ENCODE results near the gene ARHGAP25.

ARHGAP25 gene

GRCh38 chr2:68835621-68836020, 101.0 kb downstream of the ARHGAP25 start:
- Histone ChIP-seq H3K9me3 (ENCODE audit: control insufficient read depth in 5 of 5, low read length in 5 of 5) (no peaks in the 10 kb centered on the region), H3K36me3 (ENCODE audit: control insufficient read depth in 5 of 5, insufficient read depth in 5 of 5, low read length in 5 of 5) (no peaks in the 10 kb centered on the region), H3K9ac (ENCODE audit: low read length in 5 of 5) (no peak overlapping the region), H3K27me3 (ENCODE audit: control insufficient read depth in 5 of 5, insufficient read depth in 4 of 5, low read length in 5 of 5) (no peaks in the 10 kb centered on the region), H3K4me1 (ENCODE audit: control insufficient read depth in 5 of 5, insufficient read depth in 5 of 5, low read length in 5 of 5) (peaks cover 9 to 66% (median 36%) of the 10 kb centered on the region in 5 donors), H3K27ac (ENCODE audit: low read depth, low read length) (peak overlapping the region; percentile 59), H3K4me3 (ENCODE audit: low read depth in 1 of 5, low read length in 5 of 5) (no peak overlapping the region)

DNA sequence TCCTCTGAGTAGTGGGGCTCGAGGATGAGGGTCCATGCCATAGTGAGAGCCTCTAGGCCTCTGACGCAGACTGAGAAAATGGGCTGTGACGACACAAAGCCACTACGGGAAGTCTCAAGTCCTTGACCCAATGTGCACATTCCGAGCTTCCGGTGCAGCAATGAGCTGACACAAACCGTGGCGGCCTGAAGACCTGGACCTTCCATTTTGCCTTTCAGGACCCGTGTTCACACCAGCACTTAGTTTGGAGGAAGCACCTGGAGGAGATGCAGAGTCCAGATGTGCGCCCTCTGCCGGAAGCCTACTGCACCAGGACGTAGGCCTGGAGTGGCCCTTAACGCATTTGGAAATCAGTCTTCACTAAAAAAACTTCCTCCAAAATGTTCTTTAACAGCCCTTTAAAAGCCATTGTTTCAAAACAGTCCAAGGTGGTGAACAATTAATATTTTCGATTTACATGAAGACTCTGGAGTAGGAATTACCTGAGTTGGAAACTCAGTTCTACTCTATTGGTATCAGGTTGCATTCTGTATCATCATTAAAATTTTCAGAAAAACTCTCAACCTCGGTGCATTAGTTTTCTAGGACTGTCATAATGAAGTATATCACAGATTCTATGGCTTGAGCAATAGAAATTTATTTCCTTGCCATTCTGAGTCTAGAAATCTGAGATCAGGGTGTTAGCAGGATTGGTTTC, 102.7 kb downstream of the ARHGAP25 start:
- Histone ChIP-seq H3K27ac (ENCODE audit: low read depth, low read length) (no peak overlapping the region), H3K36me3 (ENCODE audit: control insufficient read depth in 5 of 5, insufficient read depth in 5 of 5, low read length in 5 of 5) (no peaks in the 10 kb centered on the region), H3K27me3 (ENCODE audit: control insufficient read depth in 5 of 5, insufficient read depth in 4 of 5, low read length in 5 of 5) (no peaks in the 10 kb centered on the region), H3K9me3 (ENCODE audit: control insufficient read depth in 5 of 5, low read length in 5 of 5) (no peaks in the 10 kb centered on the region), H3K4me3 (ENCODE audit: low read depth in 1 of 5, low read length in 5 of 5) (no peak overlapping the region), H3K9ac (ENCODE audit: low read length in 5 of 5) (no peak overlapping the region), H3K4me1 (ENCODE audit: control insufficient read depth in 5 of 5, insufficient read depth in 5 of 5, low read length in 5 of 5) (peaks cover 2 to 50% (median 23%) of the 10 kb centered on the region in 5 donors)

- peaks cover 2 to 44% (median 17%) of the 10 kb centered on the region in 5 donors for H3K4me1 ChIP-seq (ENCODE audit: control insufficient read depth in 5 of 5, insufficient read depth in 5 of 5, low read length in 5 of 5)
- no peak overlapping the region for H3K9ac ChIP-seq (ENCODE audit: low read length in 5 of 5)
- H3K9me3 ChIP-seq (ENCODE audit: control insufficient read depth in 5 of 5, low read length in 5 of 5): no peaks in the 10 kb centered on the region
- no peak overlapping the region for H3K4me3 ChIP-seq (ENCODE audit: low read depth in 1 of 5, low read length in 5 of 5)
- H3K36me3 ChIP-seq (ENCODE audit: control insufficient read depth in 5 of 5, insufficient read depth in 5 of 5, low read length in 5 of 5): no peaks in the 10 kb centered on the region
- H3K27ac ChIP-seq (ENCODE audit: low read depth, low read length): no peak overlapping the region
- no peaks in the 10 kb centered on the region for H3K27me3 ChIP-seq (ENCODE audit: control insufficient read depth in 5 of 5, insufficient read depth in 4 of 5, low read length in 5 of 5)
These were observed 103.3 kb downstream of the ARHGAP25 start for GRCh38 chr2:68837861-68838341.

- no peak overlapping the region for H3K4me3 ChIP-seq (ENCODE audit: low read depth in 1 of 5, low read length in 5 of 5)
- peaks cover 2 to 38% (median 17%) of the 10 kb centered on the region in 5 donors for H3K4me1 ChIP-seq (ENCODE audit: control insufficient read depth in 5 of 5, insufficient read depth in 5 of 5, low read length in 5 of 5)
- no peaks in the 10 kb centered on the region for H3K9me3 ChIP-seq (ENCODE audit: control insufficient read depth in 5 of 5, low read length in 5 of 5)
- H3K27ac ChIP-seq (ENCODE audit: low read depth, low read length): no peak overlapping the region
- no peaks in the 10 kb centered on the region for H3K27me3 ChIP-seq (ENCODE audit: control insufficient read depth in 5 of 5, insufficient read depth in 4 of 5, low read length in 5 of 5)
- H3K36me3 ChIP-seq (ENCODE audit: control insufficient read depth in 5 of 5, insufficient read depth in 5 of 5, low read length in 5 of 5): no peaks in the 10 kb centered on the region
- H3K9ac ChIP-seq (ENCODE audit: low read length in 5 of 5): no peak overlapping the region
These were observed 104.0 kb downstream of the ARHGAP25 start for GRCh38 chr2:68838641-68839040.

DNA sequence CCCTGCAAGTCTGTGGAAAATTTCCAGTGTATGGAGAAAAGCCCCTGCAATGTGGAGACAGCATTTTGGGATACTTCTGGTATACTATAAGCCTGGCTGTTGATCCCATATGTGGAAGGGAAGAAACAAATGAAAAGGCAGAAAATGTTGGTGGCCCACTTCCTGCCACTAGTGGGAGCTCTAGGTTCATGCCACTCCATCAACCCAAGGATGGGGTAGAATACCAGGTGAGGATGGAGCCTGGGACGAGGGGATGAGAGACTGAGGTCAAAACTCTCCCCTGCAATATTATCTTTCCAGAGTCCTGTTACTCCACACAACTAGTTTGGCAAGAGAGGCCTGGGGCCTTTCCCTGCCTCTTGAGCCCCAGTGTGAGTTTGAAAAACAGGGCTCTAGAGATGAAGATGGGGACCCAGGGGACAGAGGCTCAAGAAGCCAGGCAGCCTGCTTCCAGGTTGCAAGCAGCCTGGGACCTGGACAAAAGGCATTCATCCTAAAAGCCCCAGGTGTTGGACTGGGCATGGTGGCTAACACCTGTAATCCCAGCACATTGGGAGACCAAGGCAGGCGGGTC, 104.7 kb downstream of the ARHGAP25 start:
- no peak overlapping the region for H3K9ac ChIP-seq (ENCODE audit: low read length in 5 of 5)
- H3K4me3 ChIP-seq (ENCODE audit: low read depth in 1 of 5, low read length in 5 of 5): no peak overlapping the region
- H3K27me3 ChIP-seq (ENCODE audit: control insufficient read depth in 5 of 5, insufficient read depth in 4 of 5, low read length in 5 of 5): no peaks in the 10 kb centered on the region
- H3K27ac ChIP-seq (ENCODE audit: low read depth, low read length): no peak overlapping the region
- no peaks in the 10 kb centered on the region for H3K36me3 ChIP-seq (ENCODE audit: control insufficient read depth in 5 of 5, insufficient read depth in 5 of 5, low read length in 5 of 5)
- peaks cover 2 to 32% (median 15%) of the 10 kb centered on the region in 5 donors for H3K4me1 ChIP-seq (ENCODE audit: control insufficient read depth in 5 of 5, insufficient read depth in 5 of 5, low read length in 5 of 5)
- no peaks in the 10 kb centered on the region for H3K9me3 ChIP-seq (ENCODE audit: control insufficient read depth in 5 of 5, low read length in 5 of 5)

- H3K4me1 ChIP-seq (ENCODE audit: control insufficient read depth in 5 of 5, insufficient read depth in 5 of 5, low read length in 5 of 5): no peaks in the 10 kb centered on the region
- peaks cover 0 to 3% (median 0%) of the 10 kb centered on the region in 5 donors for H3K27me3 ChIP-seq (ENCODE audit: control insufficient read depth in 5 of 5, insufficient read depth in 4 of 5, low read length in 5 of 5)
These were observed 110.4 kb downstream of the ARHGAP25 start for GRCh38 chr2:68845043-68845442.

GRCh38 chr2:68846091-68846490, 111.5 kb downstream of the ARHGAP25 start:
- H3K9ac ChIP-seq (ENCODE audit: low read length in 5 of 5): no peak overlapping the region
- no peak overlapping the region for H3K4me3 ChIP-seq (ENCODE audit: low read depth in 1 of 5, low read length in 5 of 5)
- no peaks in the 10 kb centered on the region for H3K9me3 ChIP-seq (ENCODE audit: control insufficient read depth in 5 of 5, low read length in 5 of 5)
- H3K4me1 ChIP-seq (ENCODE audit: control insufficient read depth in 5 of 5, insufficient read depth in 5 of 5, low read length in 5 of 5): no peaks in the 10 kb centered on the region
- no peak overlapping the region for H3K27ac ChIP-seq (ENCODE audit: low read depth, low read length)
- no peaks in the 10 kb centered on the region for H3K36me3 ChIP-seq (ENCODE audit: control insufficient read depth in 5 of 5, insufficient read depth in 5 of 5, low read length in 5 of 5)
- H3K27me3 ChIP-seq (ENCODE audit: control insufficient read depth in 5 of 5, insufficient read depth in 4 of 5, low read length in 5 of 5): peaks cover 0 to 3% (median 0%) of the 10 kb centered on the region in 5 donors

More at GRCh38 chr2:68845043-68845442, 110.4 kb downstream of the ARHGAP25 start:
- H3K9ac ChIP-seq (ENCODE audit: low read length in 5 of 5): no peak overlapping the region
- H3K36me3 ChIP-seq (ENCODE audit: control insufficient read depth in 5 of 5, insufficient read depth in 5 of 5, low read length in 5 of 5): no peaks in the 10 kb centered on the region
- H3K4me3 ChIP-seq (ENCODE audit: low read depth in 1 of 5, low read length in 5 of 5): no peak overlapping the region
- no peaks in the 10 kb centered on the region for H3K9me3 ChIP-seq (ENCODE audit: control insufficient read depth in 5 of 5, low read length in 5 of 5)
- no peak overlapping the region for H3K27ac ChIP-seq (ENCODE audit: low read depth, low read length)

DNA sequence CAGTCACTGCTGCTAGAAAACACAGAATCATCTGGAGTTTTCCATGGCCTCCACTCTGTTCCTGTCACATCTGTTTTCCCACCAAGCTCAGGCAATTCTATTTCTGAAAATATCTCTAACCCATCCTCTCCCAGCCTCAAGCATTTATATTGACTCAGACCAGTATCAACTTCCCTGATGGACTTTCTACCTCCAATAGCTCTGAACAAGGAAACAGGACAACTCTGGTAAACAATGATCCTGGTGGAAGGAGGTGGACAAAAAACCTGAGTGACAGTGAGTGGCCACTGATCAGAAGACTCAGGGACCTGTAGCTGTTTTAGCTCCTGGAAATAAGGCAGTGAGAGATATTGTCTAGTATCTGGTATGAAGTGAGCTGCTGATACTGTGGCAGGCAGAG, 113.1 kb downstream of the ARHGAP25 start:
- Histone ChIP-seq H3K27ac (ENCODE audit: low read depth, low read length) (no peak overlapping the region), H3K4me1 (ENCODE audit: control insufficient read depth in 5 of 5, insufficient read depth in 5 of 5, low read length in 5 of 5) (no peaks in the 10 kb centered on the region), H3K9me3 (ENCODE audit: control insufficient read depth in 5 of 5, low read length in 5 of 5) (no peaks in the 10 kb centered on the region), H3K9ac (ENCODE audit: low read length in 5 of 5) (no peak overlapping the region), H3K36me3 (ENCODE audit: control insufficient read depth in 5 of 5, insufficient read depth in 5 of 5, low read length in 5 of 5) (no peaks in the 10 kb centered on the region), H3K4me3 (ENCODE audit: low read depth in 1 of 5, low read length in 5 of 5) (no peak overlapping the region), H3K27me3 (ENCODE audit: control insufficient read depth in 5 of 5, insufficient read depth in 4 of 5, low read length in 5 of 5) (peaks cover 0 to 3% (median 0%) of the 10 kb centered on the region in 5 donors)

GRCh38 chr2:68849579-68850030, 115.0 kb downstream of the ARHGAP25 start:
- Histone ChIP-seq H3K9me3 (ENCODE audit: control insufficient read depth in 5 of 5, low read length in 5 of 5) (no peaks in the 10 kb centered on the region), H3K36me3 (ENCODE audit: control insufficient read depth in 5 of 5, insufficient read depth in 5 of 5, low read length in 5 of 5) (no peaks in the 10 kb centered on the region), H3K27me3 (ENCODE audit: control insufficient read depth in 5 of 5, insufficient read depth in 4 of 5, low read length in 5 of 5) (peaks cover 0 to 3% (median 0%) of the 10 kb centered on the region in 5 donors), H3K4me3 (ENCODE audit: low read depth in 1 of 5, low read length in 5 of 5) (no peak overlapping the region), H3K9ac (ENCODE audit: low read length in 5 of 5) (no peak overlapping the region), H3K4me1 (ENCODE audit: control insufficient read depth in 5 of 5, insufficient read depth in 5 of 5, low read length in 5 of 5) (no peaks in the 10 kb centered on the region), H3K27ac (ENCODE audit: low read depth, low read length) (no peak overlapping the region)

DNA sequence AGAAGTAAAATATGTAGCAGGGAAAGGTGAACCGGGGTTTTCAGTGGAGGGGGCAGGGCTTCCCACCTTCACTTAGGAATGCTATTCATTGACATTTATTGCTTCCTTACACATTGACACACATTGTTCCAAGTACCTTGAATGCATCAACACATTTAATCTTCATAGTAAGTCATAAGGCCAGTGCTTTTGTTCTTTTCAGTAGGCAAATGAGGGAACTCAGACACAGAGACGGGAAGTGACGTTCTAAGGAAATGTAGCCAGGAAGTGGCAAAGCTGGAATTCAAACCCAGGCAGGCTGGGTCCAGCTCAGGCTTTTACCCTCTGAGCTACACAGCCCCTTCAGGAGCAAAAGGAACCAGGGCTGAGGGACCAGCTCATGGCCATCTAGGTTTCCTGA, 115.9 kb downstream of the ARHGAP25 start:
- Histone ChIP-seq H3K4me3 (ENCODE audit: low read depth in 1 of 5, low read length in 5 of 5) (no peak overlapping the region), H3K4me1 (ENCODE audit: control insufficient read depth in 5 of 5, insufficient read depth in 5 of 5, low read length in 5 of 5) (no peaks in the 10 kb centered on the region), H3K27me3 (ENCODE audit: control insufficient read depth in 5 of 5, insufficient read depth in 4 of 5, low read length in 5 of 5) (peaks cover 0 to 3% (median 0%) of the 10 kb centered on the region in 5 donors), H3K9ac (ENCODE audit: low read length in 5 of 5) (no peak overlapping the region), H3K36me3 (ENCODE audit: control insufficient read depth in 5 of 5, insufficient read depth in 5 of 5, low read length in 5 of 5) (no peaks in the 10 kb centered on the region), H3K9me3 (ENCODE audit: control insufficient read depth in 5 of 5, low read length in 5 of 5) (no peaks in the 10 kb centered on the region), H3K27ac (ENCODE audit: low read depth, low read length) (no peak overlapping the region)

Data from subcutaneous abdominal adipose tissue (tissue), 5 donors.